Lung (tissue), 12 donors: ENCODE data around the gene NKAIN2. TPM values are rescaled to one million over a fixed set of nuclear protein-coding genes. Genes with fewer than 3 reads are reported as not detected.

Experiments
- ATAC-seq: fragments of 200-7000 bp; cut with Tn5 transposase; one replicate; pipeline ENCODE4 v1.9.1; 2020; ENCODE audit warnings: moderate number of reproducible peaks; ENCODE audit not compliant: insufficient read depth, low FRiP score
- DNase-seq, 3 donors: peaks; one replicate each; pipeline ENCODE4 v3.0.0-alpha.2; 2013 to 2017
- H3K27ac ChIP-seq, 2 donors: one replicate each; pipeline ENCODE4 v1.5.1; 2013; ENCODE audit warnings: mild to moderate bottlenecking in 2 of 2, moderate library complexity in 2 of 2, control low read depth in 1 of 2, inconsistent platforms in 1 of 2, low read depth in 1 of 2, low read length in 1 of 2
- H3K27me3 ChIP-seq, 3 donors: one replicate each; pipeline ENCODE4 v1.5.1; 2013; ENCODE audit warnings: low read length in 2 of 3; ENCODE audit not compliant: control insufficient read depth in 3 of 3, insufficient read depth in 3 of 3
- H3K36me3 ChIP-seq, 4 donors: one replicate each; pipeline ENCODE4 v1.5.1; 2013; ENCODE audit warnings: low read length in 4 of 4, mild to moderate bottlenecking in 1 of 4, moderate library complexity in 1 of 4; ENCODE audit not compliant: control insufficient read depth in 4 of 4, insufficient read depth in 4 of 4
- H3K4me1 ChIP-seq, 5 donors: one replicate each; pipeline ENCODE4 v1.5.1; 2013; ENCODE audit warnings: low read length in 5 of 5, mild to moderate bottlenecking in 2 of 5, moderate library complexity in 1 of 5; ENCODE audit not compliant: control insufficient read depth in 5 of 5, insufficient read depth in 5 of 5
- H3K4me3 ChIP-seq: one replicate; pipeline ENCODE4 v1.5.1; 2013; ENCODE audit warnings: mild to moderate bottlenecking, control low read depth, moderate library complexity
- H3K9ac ChIP-seq, 2 donors: one replicate each; pipeline ENCODE4 v1.5.1; 2013; ENCODE audit warnings: low read length in 2 of 2, control low read depth in 1 of 2; ENCODE audit not compliant: insufficient read depth in 1 of 2
- H3K9me3 ChIP-seq, 4 donors: one replicate each; pipeline ENCODE4 v1.5.1; 2013; ENCODE audit warnings: low read length in 3 of 4, mild to moderate bottlenecking in 1 of 4, moderate library complexity in 1 of 4; ENCODE audit not compliant: control insufficient read depth in 4 of 4, insufficient read depth in 3 of 4
- CTCF ChIP-seq: IDR thresholded peaks from 2 replicates; pipeline ENCODE4 v1.5.1; 2012; ENCODE audit warnings: mild to moderate bottlenecking; ENCODE audit errors: control extremely low read depth, extremely low read depth
- WGBS, 2 donors: extraction: QIAGEN DNeasy Blood & Tissue Kit; methylation state at CpG; one replicate each; pipeline ENCODE4 v1.1.7; 2013; 5-methylcytosine and 5-hydroxymethylcytosine counted together
- polyA plus RNA-seq, 2 donors: library from polyadenylated mRNA; stranded (reverse); fragments of 200-250 nt; gene quantifications; one replicate each; pipeline ENCODE4 v1.2.1, GENCODE V29; 2013
- total RNA-seq, 2 donors: library from RNA; depleted of rRNA in 1 of 2; stranded (reverse); fragments of >200 nt in 1 of 2; gene quantifications; one replicate each; pipeline ENCODE4 v1.2.1, GENCODE V29; 2014 to 2021
- donor health status: control.
- donor health status: control.
- donor health status: Bipolar disorder and iron deficiency.
- donor health status: healthy.
- donor health status: DM: yes; HTN: yes; CAD: no.

Gene NKAIN2
- total and polyA plus RNA-seq, 4 donors: 0.01 to 4.4 TPM; not detected in 2

DNA sequence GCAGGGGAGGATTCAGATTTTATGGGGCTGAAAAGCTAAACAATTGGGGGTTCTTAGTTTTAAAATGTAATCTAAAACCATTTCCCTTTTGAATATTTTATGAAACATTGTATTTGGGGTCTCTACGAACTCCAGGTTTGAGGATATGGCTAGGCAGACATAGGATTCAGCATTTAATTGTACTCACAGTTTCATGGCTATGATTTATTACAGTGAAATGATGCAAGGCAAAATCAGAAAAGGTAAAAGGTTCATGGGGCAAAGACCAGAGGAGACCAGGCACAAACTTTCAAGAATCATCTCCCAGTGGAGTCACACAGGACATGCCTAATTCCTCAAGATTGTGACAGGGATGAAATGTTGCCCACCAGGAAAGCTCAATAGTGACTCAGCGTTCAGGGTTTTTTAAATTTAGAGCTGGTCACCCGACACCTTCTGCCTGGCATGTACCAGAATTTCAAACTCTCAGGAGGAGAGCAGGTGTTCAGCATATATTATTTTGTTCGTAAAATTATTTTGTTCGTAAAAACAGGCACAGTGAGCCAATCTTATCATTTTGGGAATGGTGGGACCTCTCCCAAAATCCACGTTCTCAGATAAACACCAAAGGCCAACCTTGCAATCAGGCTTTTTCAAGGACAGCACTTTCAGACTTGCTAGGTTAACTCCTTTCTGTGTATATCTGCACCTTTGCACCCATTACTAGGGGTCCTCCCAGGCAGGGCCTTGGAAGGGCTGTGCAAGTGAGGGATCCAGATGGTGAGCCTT lies 270.3 kb downstream of the NKAIN2 start:
- no peak overlapping the region for H3K27ac ChIP-seq
- no peak overlapping the region for H3K9ac ChIP-seq
- H3K36me3 ChIP-seq: no peaks in the 10 kb centered on the region
- no peak overlapping the region for H3K4me3 ChIP-seq
- 85 to 86% methylated on average over 6 of the region's 6 CpGs for WGBS, 2 donors
- H3K27me3 ChIP-seq: no peaks in the 10 kb centered on the region
- no peak for ATAC-seq
- H3K9me3 ChIP-seq: peaks cover 0 to 5% (median 0%) of the 10 kb centered on the region in 4 donors
- TF ChIP-seq CTCF: no peak
- peaks cover 0 to 7% (median 0%) of the 10 kb centered on the region in 5 donors for H3K4me1 ChIP-seq
- no peak for DNase-seq

DNA sequence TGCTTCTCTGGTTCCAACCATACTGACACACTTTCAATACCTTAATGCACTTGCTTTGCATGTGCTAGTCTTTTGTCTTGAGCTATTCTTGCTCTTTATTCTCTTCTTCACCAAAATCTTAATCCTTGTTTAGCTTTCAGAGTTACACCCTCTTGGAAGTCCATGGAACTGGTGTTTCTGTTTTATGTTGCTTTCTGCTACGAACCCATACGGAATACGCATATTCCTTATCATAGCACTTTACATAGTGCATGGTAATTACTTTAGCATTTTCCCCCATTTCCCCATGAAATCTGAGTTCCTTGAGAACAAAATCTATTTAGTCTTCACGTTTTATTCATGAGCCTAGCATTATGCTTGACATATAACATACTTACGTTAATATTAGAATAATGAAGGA lies 270.9 kb downstream of the NKAIN2 start:
- no peak overlapping the region for H3K9ac ChIP-seq
- WGBS, 2 donors: 91 to 93% methylated on average over 5 of the region's 5 CpGs
- no peak for TF ChIP-seq CTCF

DNA sequence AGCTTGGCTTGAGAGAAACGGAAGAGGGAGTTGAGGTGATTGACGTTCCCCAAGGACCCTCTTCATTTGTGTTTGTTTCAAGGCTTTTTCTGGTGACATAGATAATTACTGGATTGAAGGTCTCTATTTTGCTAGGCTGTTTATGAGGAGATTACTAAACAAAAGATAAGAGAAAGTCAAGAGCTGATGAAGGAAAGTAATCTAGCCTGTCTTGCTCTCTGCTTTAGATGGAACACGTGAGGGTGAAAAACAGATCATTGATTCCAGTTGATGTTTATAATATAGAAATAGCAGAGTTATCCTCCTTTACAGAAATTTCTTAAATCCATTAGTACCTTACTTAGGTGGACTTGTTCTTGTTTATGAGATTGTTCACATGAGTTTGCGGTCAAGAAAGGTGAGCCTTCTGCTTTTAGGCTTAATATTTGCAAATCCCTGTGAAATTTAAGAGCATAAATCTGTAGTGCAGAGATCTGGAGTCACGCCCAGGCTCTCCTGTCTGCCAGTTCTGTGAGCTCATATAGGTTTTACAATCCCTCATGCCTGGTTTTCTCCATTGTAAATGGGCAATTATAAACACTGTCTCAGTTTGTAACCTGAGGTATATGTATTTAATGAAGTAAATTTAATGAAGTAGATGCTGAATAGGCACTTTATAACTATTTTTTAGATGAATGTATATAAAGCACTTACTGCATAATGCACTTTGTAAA lies 272.8 kb downstream of the NKAIN2 start:
- no peak overlapping the region for H3K4me3 ChIP-seq
- H3K36me3 ChIP-seq: no peaks in the 10 kb centered on the region
- peaks cover 0 to 5% (median 0%) of the 10 kb centered on the region in 4 donors for H3K9me3 ChIP-seq
- DNase-seq (peak; percentile 19 to 54 (median 36)), ATAC-seq (no peak)
- no peaks in the 10 kb centered on the region for H3K27me3 ChIP-seq
- peaks cover 0 to 7% (median 0%) of the 10 kb centered on the region in 5 donors for H3K4me1 ChIP-seq
- TF ChIP-seq CTCF: no peak
- WGBS, 2 donors: 48 to 80% methylated on average over 5 of the region's 5 CpGs
- H3K9ac ChIP-seq: no peak overlapping the region
- H3K27ac ChIP-seq: no peak overlapping the region

More for the DNA sequence above, 270.9 kb downstream of the NKAIN2 start:
- no peak for DNase-seq
- no peaks in the 10 kb centered on the region for H3K27me3 ChIP-seq
- H3K4me1 ChIP-seq: peaks cover 0 to 7% (median 0%) of the 10 kb centered on the region in 5 donors
- H3K36me3 ChIP-seq: no peaks in the 10 kb centered on the region
- H3K27ac ChIP-seq: no peak overlapping the region
- H3K4me3 ChIP-seq: no peak overlapping the region
- no peak for ATAC-seq
- H3K9me3 ChIP-seq: peaks cover 0 to 5% (median 0%) of the 10 kb centered on the region in 4 donors
